GM23338 (cell line): ENCODE results near the gene EFCC1. TPM values are rescaled to one million over a fixed set of nuclear protein-coding genes. Genes with fewer than 3 reads are reported as not detected.

Experiments used
- ATAC-seq: fragments of 200-7000 bp; cut with Tn5 transposase; 3 replicates; pipeline ENCODE4 v1.9.1; 2020
- DNase-seq: peaks from one replicate; pipeline ENCODE4 v3.0.0-alpha.2; 2015; ENCODE audit warnings: low spot score
- H2AFZ ChIP-seq: fragments of 200-600 bp; sonication (generic); 2 replicates; pipeline ENCODE4 v1.8.0; 2016; ENCODE audit warnings: antibody characterized with exemption, mild to moderate bottlenecking, moderate library complexity
- H3F3A ChIP-seq: fragments of 200-600 bp; sonication (generic); replicated peaks from 2 replicates; pipeline ENCODE4 v1.8.0; 2017; ENCODE audit warnings: antibody characterized with exemption, mixed run types, low read depth
- H3K27ac ChIP-seq: fragments of 200-600 bp; sonication (generic); 2 replicates; pipeline ENCODE4 v1.6.1; 2016; ENCODE audit warnings: low read depth
- H3K27me3 ChIP-seq: fragments of 200-600 bp; sonication (generic); 2 replicates; pipeline ENCODE4 v1.8.0; 2016; ENCODE audit warnings: mild to moderate bottlenecking, mixed run types, moderate library complexity; ENCODE audit not compliant: insufficient read depth
- H3K36me3 ChIP-seq: fragments of 200-600 bp; sonication (generic); 2 replicates; pipeline ENCODE4 v1.8.0; 2016; ENCODE audit warnings: mild to moderate bottlenecking; ENCODE audit not compliant: insufficient read depth
- H3K4me1 ChIP-seq: fragments of 200-600 bp; sonication (generic); 2 replicates; pipeline ENCODE4 v1.8.0; 2016; ENCODE audit warnings: mild to moderate bottlenecking, moderate library complexity; ENCODE audit not compliant: insufficient read depth
- H3K4me2 ChIP-seq: fragments of 200-600 bp; sonication (generic); 2 replicates; pipeline ENCODE4 v1.7.1; 2017; ENCODE audit warnings: mixed run types
- H3K4me3 ChIP-seq: fragments of 200-600 bp; sonication (generic); 2 replicates; pipeline ENCODE4 v1.6.1; 2016; ENCODE audit warnings: mixed run types
- H3K79me2 ChIP-seq: fragments of 200-600 bp; sonication (generic); replicated peaks from 2 replicates; pipeline ENCODE4 v1.8.0; 2017; ENCODE audit warnings: mild to moderate bottlenecking; ENCODE audit not compliant: insufficient read depth
- H3K9me2 ChIP-seq: fragments of 200-600 bp; sonication (generic); 2 replicates; pipeline ENCODE4 v1.8.0; 2017; ENCODE audit not compliant: insufficient read depth
- H4K20me1 ChIP-seq: fragments of 200-600 bp; sonication (generic); replicated peaks from 2 replicates; pipeline ENCODE4 v1.8.0; 2017; ENCODE audit warnings: mild to moderate bottlenecking; ENCODE audit not compliant: insufficient read depth
- H3K27ac Mint-ChIP-seq: 2 replicates; pipeline ENCODE4 v1.8.0; 2020; ENCODE audit warnings: inconsistent platforms, mild to moderate bottlenecking, moderate library complexity, mixed read lengths
- H3K27me3 Mint-ChIP-seq: 3 replicates; pipeline ENCODE4 v1.8.0; 2022; ENCODE audit warnings: low read depth, mild to moderate bottlenecking, moderate library complexity, mixed read lengths, inconsistent platforms; ENCODE audit not compliant: insufficient read depth, poor library complexity
- H3K36me3 Mint-ChIP-seq: 3 replicates; pipeline ENCODE4 v1.8.0; 2021; ENCODE audit warnings: low read depth, mild to moderate bottlenecking, inconsistent platforms, moderate library complexity, mixed read lengths
- H3K4me1 Mint-ChIP-seq: 3 replicates; pipeline ENCODE4 v1.8.0; 2020; ENCODE audit warnings: mild to moderate bottlenecking, inconsistent platforms, mixed read lengths
- H3K4me3 Mint-ChIP-seq: 3 replicates; pipeline ENCODE4 v1.8.0; 2021; ENCODE audit warnings: moderate library complexity, mild to moderate bottlenecking, inconsistent platforms, mixed read lengths
- H3K9me3 Mint-ChIP-seq: 3 replicates; pipeline ENCODE4 v1.8.0; 2020; ENCODE audit warnings: moderate library complexity, mild to moderate bottlenecking, inconsistent platforms, mixed read lengths
- CREB1 ChIP-seq: fragments of 250-450 bp; sonication (Bioruptor Pico); IDR thresholded peaks from 2 replicates; pipeline ENCODE4 v1.5.0; 2020; ENCODE audit warnings: low read depth, mild to moderate bottlenecking, moderate library complexity
- EZH2 ChIP-seq: fragments of 200-600 bp; sonication (generic); IDR thresholded peaks from one replicate; pipeline ENCODE4 v1.8.0; 2017; ENCODE audit warnings: antibody characterized with exemption, mild to moderate bottlenecking, low read depth; ENCODE audit not compliant: unreplicated experiment
- EZH2phosphoT487 ChIP-seq: fragments of 200-600 bp; sonication (generic); IDR thresholded peaks from one replicate; pipeline ENCODE4 v1.8.1; 2018; ENCODE audit warnings: antibody characterized with exemption; ENCODE audit not compliant: unreplicated experiment
- JUNB ChIP-seq: IDR thresholded peaks from one replicate; pipeline ENCODE4 v1.6.1; 2016; ENCODE audit warnings: antibody characterized with exemption; ENCODE audit not compliant: unreplicated experiment
- NANOG ChIP-seq: IDR thresholded peaks from 2 replicates; pipeline ENCODE4 v1.6.1; 2016; ENCODE audit warnings: antibody characterized with exemption, borderline replicate concordance
- POLR2AphosphoS5 ChIP-seq: IDR thresholded peaks from 2 replicates; pipeline ENCODE4 v1.6.1; 2016; ENCODE audit warnings: antibody characterized with exemption, low read depth
- STAT1 ChIP-seq: IDR thresholded peaks from one replicate; pipeline ENCODE4 v1.6.1; 2016; ENCODE audit warnings: antibody characterized with exemption; ENCODE audit not compliant: unreplicated experiment
- ZNF114 ChIP-seq: fragments of 250-450 bp; sonication (Bioruptor Pico); IDR thresholded peaks from 2 replicates; pipeline ENCODE4 v1.5.0; 2020; ENCODE audit warnings: mild to moderate bottlenecking, moderate library complexity
- polyA plus RNA-seq: library from polyadenylated mRNA; unstranded; fragments of >200 nt; fragmentation: Nextera tagmentation; extraction: Ambion mirVana; gene quantifications from 2 replicates; pipeline ENCODE4 v1.2.1, GENCODE V29; 2016
- total RNA-seq: library from RNA; depleted of rRNA; stranded (reverse); fragments of >200 nt; shearing (Covaris generic); gene quantifications from 2 replicates; pipeline ENCODE4 v1.2.3, GENCODE V29; 2014
- TF ChIP-seq, protein P1 (sequence below), 2 experiments: fragments of 200-600 bp in 1 of 2; sonication (generic) in 1 of 2; conservative IDR thresholded peaks; 2 replicates each; pipeline versions ENCODE4 v1.5.1 to v1.6.1; 2016 to 2017; ENCODE audit warnings: antibody characterized with exemption in 2 of 2, low read depth in 2 of 2, mild to moderate bottlenecking in 2 of 2, moderate library complexity in 1 of 2
- TF ChIP-seq, protein P2 (sequence below): IDR thresholded peaks from one replicate; pipeline ENCODE4 v1.6.1; 2018; ENCODE audit warnings: antibody characterized with exemption; ENCODE audit not compliant: unreplicated experiment
- TF ChIP-seq, protein P3 (sequence below): fragments of 250-450 bp; sonication (Bioruptor Pico); IDR thresholded peaks from 2 replicates; pipeline ENCODE4 v1.5.0; 2020; ENCODE audit warnings: mild to moderate bottlenecking, moderate library complexity

Gene EFCC1
- total and polyA plus RNA-seq, 2 experiments from 2014 or later = not detected

DNA sequence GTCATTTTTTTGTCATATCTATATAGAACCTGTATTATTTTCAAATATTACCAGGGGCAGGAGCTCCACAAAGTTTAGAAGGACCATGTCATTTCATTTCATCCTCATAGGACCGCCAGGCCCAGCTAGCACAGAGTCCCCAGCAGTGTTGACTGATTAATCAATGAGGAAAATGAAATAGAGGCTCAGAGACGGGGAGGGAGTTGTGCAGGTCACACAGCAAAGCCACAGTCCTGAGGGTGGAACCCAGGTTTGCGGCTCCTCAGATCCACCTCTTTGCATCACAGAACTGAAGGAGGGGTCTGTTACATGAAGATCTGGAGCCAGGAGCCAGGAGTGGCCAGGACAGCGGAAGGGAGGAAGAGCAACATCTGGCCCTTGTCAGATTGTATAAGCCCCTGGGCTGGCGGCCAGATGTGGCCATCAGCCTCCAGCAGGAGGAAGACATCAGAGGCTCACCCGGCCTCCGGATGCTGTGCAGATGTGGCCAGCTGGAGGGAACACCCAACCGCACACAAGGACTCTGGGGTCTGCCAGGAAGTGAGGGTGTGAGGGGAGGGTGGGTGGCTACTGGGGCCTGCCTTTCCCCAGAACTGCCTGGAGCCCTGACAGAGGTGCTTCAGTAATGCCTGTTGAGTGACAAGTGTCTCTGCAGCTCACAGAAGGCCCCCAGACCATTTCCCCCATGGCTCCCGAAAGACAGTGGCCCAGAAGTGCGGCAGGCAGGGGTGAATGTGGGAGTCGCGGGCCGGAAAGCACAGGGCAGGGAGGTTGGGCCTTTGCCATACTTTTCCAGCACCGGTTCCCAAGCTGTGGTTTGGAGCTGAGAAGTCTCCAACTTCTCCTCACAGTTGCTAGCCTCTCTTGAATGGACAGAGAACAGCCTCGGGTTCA, 21.3 kb downstream of the EFCC1 start (continued):
- TF ChIP-seq, protein P1, sequence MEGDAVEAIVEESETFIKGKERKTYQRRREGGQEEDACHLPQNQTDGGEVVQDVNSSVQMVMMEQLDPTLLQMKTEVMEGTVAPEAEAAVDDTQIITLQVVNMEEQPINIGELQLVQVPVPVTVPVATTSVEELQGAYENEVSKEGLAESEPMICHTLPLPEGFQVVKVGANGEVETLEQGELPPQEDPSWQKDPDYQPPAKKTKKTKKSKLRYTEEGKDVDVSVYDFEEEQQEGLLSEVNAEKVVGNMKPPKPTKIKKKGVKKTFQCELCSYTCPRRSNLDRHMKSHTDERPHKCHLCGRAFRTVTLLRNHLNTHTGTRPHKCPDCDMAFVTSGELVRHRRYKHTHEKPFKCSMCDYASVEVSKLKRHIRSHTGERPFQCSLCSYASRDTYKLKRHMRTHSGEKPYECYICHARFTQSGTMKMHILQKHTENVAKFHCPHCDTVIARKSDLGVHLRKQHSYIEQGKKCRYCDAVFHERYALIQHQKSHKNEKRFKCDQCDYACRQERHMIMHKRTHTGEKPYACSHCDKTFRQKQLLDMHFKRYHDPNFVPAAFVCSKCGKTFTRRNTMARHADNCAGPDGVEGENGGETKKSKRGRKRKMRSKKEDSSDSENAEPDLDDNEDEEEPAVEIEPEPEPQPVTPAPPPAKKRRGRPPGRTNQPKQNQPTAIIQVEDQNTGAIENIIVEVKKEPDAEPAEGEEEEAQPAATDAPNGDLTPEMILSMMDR (conservative IDR thresholded peaks at IDR 0.05; ENCODE audit: low read depth in 2 of 2) = no peak
- TF ChIP-seq POLR2AphosphoS5 (no peak), EZH2phosphoT487 (no peak), JUNB (no peak)

DNA sequence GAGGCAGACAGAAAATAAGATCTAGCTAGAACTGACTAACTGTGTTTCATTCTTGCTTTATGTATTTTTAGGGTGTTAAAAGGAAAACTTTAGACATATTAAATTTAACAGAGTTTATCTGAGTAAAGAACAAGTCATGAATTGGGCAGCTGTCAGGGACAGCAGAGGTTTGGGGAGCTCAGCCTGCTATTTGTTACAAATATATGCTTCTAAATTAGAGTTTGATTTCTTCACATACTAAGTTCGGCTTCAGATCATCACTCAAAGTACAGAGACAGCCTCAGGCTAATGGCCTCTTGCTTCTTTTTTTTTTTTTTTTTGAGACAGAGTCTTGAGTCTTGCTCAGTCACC, 21.9 kb downstream of the EFCC1 start:
- no peak overlapping the region for H3K4me2 ChIP-seq
- H3K9me3 Mint-ChIP-seq = peaks cover 7% of the 10 kb centered on the region; the same call in 2 of the 3 replicates
- peaks cover 3% of the 10 kb centered on the region; the same call in 1 of the 3 replicates for H3K4me1 Mint-ChIP-seq
- H3K27ac Mint-ChIP-seq = no peak overlapping the region
- no peaks in the 10 kb centered on the region for H3K9me2 ChIP-seq
- no peaks in the 10 kb centered on the region for H3F3A ChIP-seq
- H3K4me3 Mint-ChIP-seq = no peak overlapping the region
- peaks cover 26% of the 10 kb centered on the region for H3K27me3 ChIP-seq
- no peaks in the 10 kb centered on the region for H3K79me2 ChIP-seq
- no peaks in the 10 kb centered on the region for H4K20me1 ChIP-seq
- DNase-seq (no peak), ATAC-seq (no peak)
- H3K4me3 ChIP-seq = no peak overlapping the region
- H3K27me3 Mint-ChIP-seq = peaks cover 26% of the 10 kb centered on the region
- H3K4me1 ChIP-seq = no peaks in the 10 kb centered on the region
- no peaks in the 10 kb centered on the region for H3K36me3 Mint-ChIP-seq
- H3K36me3 ChIP-seq = no peaks in the 10 kb centered on the region
- no peak overlapping the region for H2AFZ ChIP-seq
- H3K27ac ChIP-seq = no peak overlapping the region
- TF ChIP-seq STAT1 (no peak), CREB1 (CRISPR knock-in tag) (no peak), NANOG (no peak), EZH2 (no peak), ZNF114 (CRISPR knock-in tag) (no peak)
- TF ChIP-seq, protein P2, sequence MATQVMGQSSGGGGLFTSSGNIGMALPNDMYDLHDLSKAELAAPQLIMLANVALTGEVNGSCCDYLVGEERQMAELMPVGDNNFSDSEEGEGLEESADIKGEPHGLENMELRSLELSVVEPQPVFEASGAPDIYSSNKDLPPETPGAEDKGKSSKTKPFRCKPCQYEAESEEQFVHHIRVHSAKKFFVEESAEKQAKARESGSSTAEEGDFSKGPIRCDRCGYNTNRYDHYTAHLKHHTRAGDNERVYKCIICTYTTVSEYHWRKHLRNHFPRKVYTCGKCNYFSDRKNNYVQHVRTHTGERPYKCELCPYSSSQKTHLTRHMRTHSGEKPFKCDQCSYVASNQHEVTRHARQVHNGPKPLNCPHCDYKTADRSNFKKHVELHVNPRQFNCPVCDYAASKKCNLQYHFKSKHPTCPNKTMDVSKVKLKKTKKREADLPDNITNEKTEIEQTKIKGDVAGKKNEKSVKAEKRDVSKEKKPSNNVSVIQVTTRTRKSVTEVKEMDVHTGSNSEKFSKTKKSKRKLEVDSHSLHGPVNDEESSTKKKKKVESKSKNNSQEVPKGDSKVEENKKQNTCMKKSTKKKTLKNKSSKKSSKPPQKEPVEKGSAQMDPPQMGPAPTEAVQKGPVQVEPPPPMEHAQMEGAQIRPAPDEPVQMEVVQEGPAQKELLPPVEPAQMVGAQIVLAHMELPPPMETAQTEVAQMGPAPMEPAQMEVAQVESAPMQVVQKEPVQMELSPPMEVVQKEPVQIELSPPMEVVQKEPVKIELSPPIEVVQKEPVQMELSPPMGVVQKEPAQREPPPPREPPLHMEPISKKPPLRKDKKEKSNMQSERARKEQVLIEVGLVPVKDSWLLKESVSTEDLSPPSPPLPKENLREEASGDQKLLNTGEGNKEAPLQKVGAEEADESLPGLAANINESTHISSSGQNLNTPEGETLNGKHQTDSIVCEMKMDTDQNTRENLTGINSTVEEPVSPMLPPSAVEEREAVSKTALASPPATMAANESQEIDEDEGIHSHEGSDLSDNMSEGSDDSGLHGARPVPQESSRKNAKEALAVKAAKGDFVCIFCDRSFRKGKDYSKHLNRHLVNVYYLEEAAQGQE = no peak
- TF ChIP-seq, protein P3, sequence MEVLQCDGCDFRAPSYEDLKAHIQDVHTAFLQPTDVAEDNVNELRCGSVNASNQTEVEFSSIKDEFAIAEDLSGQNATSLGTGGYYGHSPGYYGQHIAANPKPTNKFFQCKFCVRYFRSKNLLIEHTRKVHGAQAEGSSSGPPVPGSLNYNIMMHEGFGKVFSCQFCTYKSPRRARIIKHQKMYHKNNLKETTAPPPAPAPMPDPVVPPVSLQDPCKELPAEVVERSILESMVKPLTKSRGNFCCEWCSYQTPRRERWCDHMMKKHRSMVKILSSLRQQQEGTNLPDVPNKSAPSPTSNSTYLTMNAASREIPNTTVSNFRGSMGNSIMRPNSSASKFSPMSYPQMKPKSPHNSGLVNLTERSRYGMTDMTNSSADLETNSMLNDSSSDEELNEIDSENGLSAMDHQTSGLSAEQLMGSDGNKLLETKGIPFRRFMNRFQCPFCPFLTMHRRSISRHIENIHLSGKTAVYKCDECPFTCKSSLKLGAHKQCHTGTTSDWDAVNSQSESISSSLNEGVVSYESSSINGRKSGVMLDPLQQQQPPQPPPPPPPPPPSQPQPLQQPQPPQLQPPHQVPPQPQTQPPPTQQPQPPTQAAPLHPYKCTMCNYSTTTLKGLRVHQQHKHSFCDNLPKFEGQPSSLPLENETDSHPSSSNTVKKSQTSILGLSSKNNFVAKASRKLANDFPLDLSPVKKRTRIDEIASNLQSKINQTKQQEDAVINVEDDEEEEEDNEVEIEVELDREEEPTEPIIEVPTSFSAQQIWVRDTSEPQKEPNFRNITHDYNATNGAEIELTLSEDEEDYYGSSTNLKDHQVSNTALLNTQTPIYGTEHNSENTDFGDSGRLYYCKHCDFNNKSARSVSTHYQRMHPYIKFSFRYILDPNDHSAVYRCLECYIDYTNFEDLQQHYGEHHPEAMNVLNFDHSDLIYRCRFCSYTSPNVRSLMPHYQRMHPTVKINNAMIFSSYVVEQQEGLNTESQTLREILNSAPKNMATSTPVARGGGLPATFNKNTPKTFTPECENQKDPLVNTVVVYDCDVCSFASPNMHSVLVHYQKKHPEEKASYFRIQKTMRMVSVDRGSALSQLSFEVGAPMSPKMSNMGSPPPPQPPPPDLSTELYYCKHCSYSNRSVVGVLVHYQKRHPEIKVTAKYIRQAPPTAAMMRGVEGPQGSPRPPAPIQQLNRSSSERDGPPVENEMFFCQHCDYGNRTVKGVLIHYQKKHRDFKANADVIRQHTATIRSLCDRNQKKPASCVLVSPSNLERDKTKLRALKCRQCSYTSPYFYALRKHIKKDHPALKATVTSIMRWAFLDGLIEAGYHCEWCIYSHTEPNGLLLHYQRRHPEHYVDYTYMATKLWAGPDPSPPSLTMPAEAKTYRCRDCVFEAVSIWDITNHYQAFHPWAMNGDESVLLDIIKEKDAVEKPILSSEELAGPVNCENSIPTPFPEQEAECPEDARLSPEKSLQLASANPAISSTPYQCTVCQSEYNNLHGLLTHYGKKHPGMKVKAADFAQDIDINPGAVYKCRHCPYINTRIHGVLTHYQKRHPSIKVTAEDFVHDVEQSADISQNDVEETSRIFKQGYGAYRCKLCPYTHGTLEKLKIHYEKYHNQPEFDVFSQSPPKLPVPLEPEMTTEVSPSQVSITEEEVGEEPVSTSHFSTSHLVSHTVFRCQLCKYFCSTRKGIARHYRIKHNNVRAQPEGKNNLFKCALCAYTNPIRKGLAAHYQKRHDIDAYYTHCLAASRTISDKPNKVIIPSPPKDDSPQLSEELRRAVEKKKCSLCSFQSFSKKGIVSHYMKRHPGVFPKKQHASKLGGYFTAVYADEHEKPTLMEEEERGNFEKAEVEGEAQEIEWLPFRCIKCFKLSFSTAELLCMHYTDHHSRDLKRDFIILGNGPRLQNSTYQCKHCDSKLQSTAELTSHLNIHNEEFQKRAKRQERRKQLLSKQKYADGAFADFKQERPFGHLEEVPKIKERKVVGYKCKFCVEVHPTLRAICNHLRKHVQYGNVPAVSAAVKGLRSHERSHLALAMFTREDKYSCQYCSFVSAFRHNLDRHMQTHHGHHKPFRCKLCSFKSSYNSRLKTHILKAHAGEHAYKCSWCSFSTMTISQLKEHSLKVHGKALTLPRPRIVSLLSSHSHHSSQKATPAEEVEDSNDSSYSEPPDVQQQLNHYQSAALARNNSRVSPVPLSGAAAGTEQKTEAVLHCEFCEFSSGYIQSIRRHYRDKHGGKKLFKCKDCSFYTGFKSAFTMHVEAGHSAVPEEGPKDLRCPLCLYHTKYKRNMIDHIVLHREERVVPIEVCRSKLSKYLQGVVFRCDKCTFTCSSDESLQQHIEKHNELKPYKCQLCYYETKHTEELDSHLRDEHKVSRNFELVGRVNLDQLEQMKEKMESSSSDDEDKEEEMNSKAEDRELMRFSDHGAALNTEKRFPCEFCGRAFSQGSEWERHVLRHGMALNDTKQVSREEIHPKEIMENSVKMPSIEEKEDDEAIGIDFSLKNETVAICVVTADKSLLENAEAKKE = no peak
- TF ChIP-seq, protein P1 (conservative IDR thresholded peaks at IDR 0.05; ENCODE audit: low read depth in 2 of 2) = no peak
